HEK293T (cell line): ENCODE results near the gene RIOK3.

ENCODE experiments used
- SP1 ChIP-seq: fragments of 450-650 bp; IDR thresholded peaks from 2 replicates; pipeline ENCODE4 v1.6.1; 2017
- TARDBP ChIP-seq: fragments of 450-650 bp; IDR thresholded peaks from 2 replicates; pipeline ENCODE4 v1.6.1; 2016

- TF ChIP-seq SP1 (no peak), TARDBP (no peak)
Measured at GRCh38 chr18:23442958-23443357, 10.1 kb upstream of the RIOK3 start.
